Spleen (tissue), 7 donors: ENCODE results near the gene ANXA11.

Experiments used
- POLR2A ChIP-seq, 3 donors: fragments of 450-650 bp; IDR thresholded peaks; one replicate each; pipeline ENCODE4 v1.5.1; 2017; ENCODE audit warnings: antibody characterized with exemption in 3 of 3, mild to moderate bottlenecking in 1 of 3
- POLR2AphosphoS5 ChIP-seq, 3 donors: sonication (generic); formaldehyde crosslinking; IDR thresholded peaks; one replicate each; pipeline ENCODE4 v1.5.1; 2017; ENCODE audit warnings: antibody characterized with exemption in 3 of 3
- TF ChIP-seq, protein P1 (sequence below), 11 experiments: fragments of 200-600 bp in 7 of 11; fragments of 450-650 bp in 4 of 11; sonication (generic) in 4 of 11; IDR thresholded peaks in 8 of 11; conservative IDR thresholded peaks in 3 of 11; 1 replicate in 7 of 11; 2 replicates in 4 of 11; pipeline versions ENCODE4 v1.4.0 to v1.8.0; 2016 to 2021; ENCODE audit warnings: antibody characterized with exemption in 11 of 11, inconsistent platforms in 4 of 11, mild to moderate bottlenecking in 1 of 11
- donor health status: DM: no; HTN: no; CAD: no; lungs with moderate emphysema.
- donor health status: DM: no; HTN: no; CAD: no.
- donor health status: DM: no; HTN: no; CAD: no.

DNA sequence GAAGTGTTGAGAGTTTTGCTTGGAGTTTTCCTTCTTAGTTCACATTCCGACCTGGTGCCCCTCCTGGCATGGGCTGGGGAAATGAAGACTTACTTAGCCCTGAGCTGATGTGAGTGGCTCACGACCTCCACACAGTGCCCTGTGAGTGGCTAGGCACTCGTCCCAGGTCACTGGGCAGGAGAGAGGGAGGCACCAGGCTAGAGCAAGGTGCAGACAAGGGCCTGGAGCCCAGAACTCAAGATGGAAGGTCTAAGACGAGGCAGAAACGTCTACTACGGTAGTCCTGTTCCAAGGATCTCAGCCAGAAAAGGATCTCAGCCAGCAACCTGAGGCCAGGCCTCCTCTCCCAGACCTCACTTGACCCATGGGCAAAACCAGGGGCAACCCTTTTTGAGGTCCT, 22.4 kb downstream of the ANXA11 start:
- TF ChIP-seq, protein P1, sequence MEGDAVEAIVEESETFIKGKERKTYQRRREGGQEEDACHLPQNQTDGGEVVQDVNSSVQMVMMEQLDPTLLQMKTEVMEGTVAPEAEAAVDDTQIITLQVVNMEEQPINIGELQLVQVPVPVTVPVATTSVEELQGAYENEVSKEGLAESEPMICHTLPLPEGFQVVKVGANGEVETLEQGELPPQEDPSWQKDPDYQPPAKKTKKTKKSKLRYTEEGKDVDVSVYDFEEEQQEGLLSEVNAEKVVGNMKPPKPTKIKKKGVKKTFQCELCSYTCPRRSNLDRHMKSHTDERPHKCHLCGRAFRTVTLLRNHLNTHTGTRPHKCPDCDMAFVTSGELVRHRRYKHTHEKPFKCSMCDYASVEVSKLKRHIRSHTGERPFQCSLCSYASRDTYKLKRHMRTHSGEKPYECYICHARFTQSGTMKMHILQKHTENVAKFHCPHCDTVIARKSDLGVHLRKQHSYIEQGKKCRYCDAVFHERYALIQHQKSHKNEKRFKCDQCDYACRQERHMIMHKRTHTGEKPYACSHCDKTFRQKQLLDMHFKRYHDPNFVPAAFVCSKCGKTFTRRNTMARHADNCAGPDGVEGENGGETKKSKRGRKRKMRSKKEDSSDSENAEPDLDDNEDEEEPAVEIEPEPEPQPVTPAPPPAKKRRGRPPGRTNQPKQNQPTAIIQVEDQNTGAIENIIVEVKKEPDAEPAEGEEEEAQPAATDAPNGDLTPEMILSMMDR (IDR thresholded peaks at IDR 0.05 in 8 of 11, conservative IDR thresholded peaks at IDR 0.05 in 3 of 11) = no peak
- no peak for TF ChIP-seq POLR2AphosphoS5 (IDR thresholded peaks at IDR 0.05)
- no peak for TF ChIP-seq POLR2A (IDR thresholded peaks at IDR 0.05)
